CD4-positive, alpha-beta T cell (primary cell): ENCODE measurements around the gene WDR5. TPM values are rescaled to one million over a fixed set of nuclear protein-coding genes. Genes with fewer than 3 reads are reported as not detected.
"Not testable (repeated sequence)": the region's sequence is repeated elsewhere in the genome, so short reads cannot be mapped to it uniquely, and the experiment has no call there.

Experiments
- ATAC-seq: fragments of 200-7000 bp; cut with Tn5 transposase; one replicate; pipeline ENCODE4 v1.10.0; 2022; ENCODE audit warnings: mild to moderate bottlenecking; ENCODE audit not compliant: poor library complexity
- CTCF ChIA-PET: fragments of 350-600 bp; sonication (Branson Sonifier 250); formaldehyde crosslinking; loops from one replicate; lab custom pipeline; 2021; ENCODE audit warnings: antibody characterized with exemption, inconsistent platforms; lab: Charles Lee
- POLR2A ChIA-PET: fragments of 350-600 bp; sonication (Branson Sonifier 250); formaldehyde crosslinking; loops from one replicate; lab custom pipeline; 2021; ENCODE audit warnings: antibody characterized with exemption, inconsistent platforms; lab: Charles Lee
- DNase-seq, 14 experiments: peaks; one replicate each; pipeline ENCODE4 v3.0.0-alpha.2; 2013 to 2020; ENCODE audit warnings: mixed read lengths in 2 of 14
- H3K27ac ChIP-seq, 2 donors: one replicate each; pipeline versions ENCODE4 v1.5.1 to v1.7.0; 2013; ENCODE audit warnings: low read length in 2 of 2, low read depth in 1 of 2, mild to moderate bottlenecking in 1 of 2
- H3K27me3 ChIP-seq, 2 experiments: 1 replicate in 1 of 2; 2 replicates in 1 of 2; pipeline versions ENCODE4 v1.6.1 to v1.7.0; 2013; ENCODE audit warnings: low read length in 2 of 2, control low read depth in 1 of 2, mild to moderate bottlenecking in 1 of 2, moderate library complexity in 1 of 2; ENCODE audit not compliant: insufficient read depth in 2 of 2, control insufficient read depth in 1 of 2
- H3K36me3 ChIP-seq: one replicate; pipeline ENCODE4 v1.6.1; 2013; ENCODE audit warnings: low read length, control low read depth; ENCODE audit not compliant: insufficient read depth
- H3K4me1 ChIP-seq: one replicate; pipeline ENCODE4 v1.6.1; 2013; ENCODE audit warnings: low read length, control low read depth; ENCODE audit not compliant: insufficient read depth
- H3K4me3 ChIP-seq: one replicate; pipeline ENCODE4 v1.5.1; 2013; ENCODE audit warnings: mild to moderate bottlenecking, low read length, moderate library complexity
- H3K9me3 ChIP-seq, 2 experiments: 1 replicate in 1 of 2; 2 replicates in 1 of 2; pipeline versions ENCODE4 v1.6.1 to v1.7.0; 2013; ENCODE audit warnings: low read length in 2 of 2, mild to moderate bottlenecking in 2 of 2, control low read depth in 1 of 2, moderate library complexity in 1 of 2; ENCODE audit not compliant: control insufficient read depth in 1 of 2, insufficient read depth in 1 of 2
- H3K27ac Mint-ChIP-seq: one replicate; pipeline ENCODE4 v1.8.0; 2020; ENCODE audit warnings: mixed read lengths
- H3K27me3 Mint-ChIP-seq: one replicate; pipeline ENCODE4 v1.8.0; 2021; ENCODE audit warnings: mixed read lengths
- H3K36me3 Mint-ChIP-seq: one replicate; pipeline ENCODE4 v1.8.0; 2021; ENCODE audit warnings: low read depth, mixed read lengths
- H3K4me1 Mint-ChIP-seq: one replicate; pipeline ENCODE4 v1.8.0; 2021; ENCODE audit warnings: low read depth, mixed read lengths
- H3K4me3 Mint-ChIP-seq: one replicate; pipeline ENCODE4 v1.8.0; 2020; ENCODE audit warnings: mild to moderate bottlenecking, mixed read lengths
- H3K9me3 Mint-ChIP-seq: one replicate; pipeline ENCODE4 v1.8.0; 2020; ENCODE audit warnings: mixed read lengths
- intact Hi-C, 2 experiments: fragments of 100-400 bp; cut with DNase I in 1 of 2; cut with micrococcal nuclease in 1 of 2; formaldehyde crosslinking; loops; one replicate each; pipeline versions ENCODE4 v1.15.1 to v1.9.0; 2023 to 2025; cut with DNase I, micrococcal nuclease
- total RNA-seq, 174 experiments: library from RNA in 2 of 174; stranded (reverse) in 2 of 174; gene quantifications; one replicate each; pipeline ENCODE4 v1.2.3 and lab custom pipeline; 2021 to 2026
- TF ChIP-seq, protein P1 (sequence below): fragments of 200-600 bp; IDR thresholded peaks from one replicate; pipeline ENCODE4 v1.8.0; 2022; ENCODE audit warnings: antibody characterized with exemption, mild to moderate bottlenecking

The WDR5 gene
- total RNA-seq, 2 experiments from 2014 or later = 14.9 to 16.9 TPM

DNA sequence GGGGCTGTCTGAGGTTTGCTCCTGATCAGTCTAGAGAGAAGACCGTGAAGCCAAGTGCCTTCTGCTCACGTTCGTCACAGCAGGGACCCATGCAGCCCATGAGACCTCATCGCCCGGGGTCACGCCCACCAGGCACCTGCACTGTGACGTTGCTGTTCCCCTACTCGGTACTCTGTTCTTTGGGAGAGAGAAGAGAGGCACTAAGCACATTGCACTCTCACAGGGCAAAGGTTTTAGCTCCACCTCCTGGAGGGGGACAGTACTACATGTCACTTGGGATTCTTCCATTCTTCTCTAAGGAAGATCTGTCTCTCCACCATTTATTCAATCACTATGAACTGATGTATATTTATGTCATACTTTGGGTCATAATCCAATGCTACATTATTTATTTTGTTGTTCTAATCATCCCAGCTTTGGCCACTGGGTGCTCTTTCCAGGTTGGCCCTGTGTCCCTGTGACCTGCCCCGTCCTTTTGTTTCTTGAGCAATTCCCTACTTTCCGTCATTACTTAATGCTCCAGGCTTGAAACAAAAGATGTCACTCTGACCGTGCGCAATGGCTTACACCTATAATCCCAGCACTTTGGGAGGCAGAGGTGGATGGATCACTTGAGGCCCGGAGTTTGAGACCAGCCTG, 36.6 kb upstream of the WDR5 start:
- Histone ChIP-seq H3K27me3 (peaks cover 0 to 2% of the 10 kb centered on the region in 2 experiments), H3K4me1 (peaks cover 3% of the 10 kb centered on the region), H3K27ac (no peak overlapping the region), H3K36me3 (no peaks in the 10 kb centered on the region), H3K4me3 (no peak overlapping the region), H3K9me3 (no peaks in the 10 kb centered on the region)
- H3K4me3 Mint-ChIP-seq = no peak overlapping the region
- TF ChIP-seq, protein P1, sequence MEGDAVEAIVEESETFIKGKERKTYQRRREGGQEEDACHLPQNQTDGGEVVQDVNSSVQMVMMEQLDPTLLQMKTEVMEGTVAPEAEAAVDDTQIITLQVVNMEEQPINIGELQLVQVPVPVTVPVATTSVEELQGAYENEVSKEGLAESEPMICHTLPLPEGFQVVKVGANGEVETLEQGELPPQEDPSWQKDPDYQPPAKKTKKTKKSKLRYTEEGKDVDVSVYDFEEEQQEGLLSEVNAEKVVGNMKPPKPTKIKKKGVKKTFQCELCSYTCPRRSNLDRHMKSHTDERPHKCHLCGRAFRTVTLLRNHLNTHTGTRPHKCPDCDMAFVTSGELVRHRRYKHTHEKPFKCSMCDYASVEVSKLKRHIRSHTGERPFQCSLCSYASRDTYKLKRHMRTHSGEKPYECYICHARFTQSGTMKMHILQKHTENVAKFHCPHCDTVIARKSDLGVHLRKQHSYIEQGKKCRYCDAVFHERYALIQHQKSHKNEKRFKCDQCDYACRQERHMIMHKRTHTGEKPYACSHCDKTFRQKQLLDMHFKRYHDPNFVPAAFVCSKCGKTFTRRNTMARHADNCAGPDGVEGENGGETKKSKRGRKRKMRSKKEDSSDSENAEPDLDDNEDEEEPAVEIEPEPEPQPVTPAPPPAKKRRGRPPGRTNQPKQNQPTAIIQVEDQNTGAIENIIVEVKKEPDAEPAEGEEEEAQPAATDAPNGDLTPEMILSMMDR = peak; percentile 79
- H3K4me1 Mint-ChIP-seq = no peaks in the 10 kb centered on the region
- POLR2A ChIA-PET = no interaction called here
- ATAC-seq (peak; percentile 97), DNase-seq (peak; percentile 32 to 80 (median 49))
- H3K27me3 Mint-ChIP-seq = peaks cover 44% of the 10 kb centered on the region
- no peak overlapping the region for H3K27ac Mint-ChIP-seq
- intact Hi-C loops = loop anchor here (1.0 kb wide), 3 partner anchors 31 to 317 kb away; partner anchors contain the start of gene BRD3 (in 2 of the 2)
- CTCF ChIA-PET = interaction anchor here (0.6 to 1.7 kb wide), 8 partner anchors 8 to 317 kb away, joined by 3 to 5 read pairs (median 4); no protein-coding TSS in a partner anchor
- no peaks in the 10 kb centered on the region for H3K36me3 Mint-ChIP-seq
- H3K9me3 Mint-ChIP-seq = no peaks in the 10 kb centered on the region

DNA sequence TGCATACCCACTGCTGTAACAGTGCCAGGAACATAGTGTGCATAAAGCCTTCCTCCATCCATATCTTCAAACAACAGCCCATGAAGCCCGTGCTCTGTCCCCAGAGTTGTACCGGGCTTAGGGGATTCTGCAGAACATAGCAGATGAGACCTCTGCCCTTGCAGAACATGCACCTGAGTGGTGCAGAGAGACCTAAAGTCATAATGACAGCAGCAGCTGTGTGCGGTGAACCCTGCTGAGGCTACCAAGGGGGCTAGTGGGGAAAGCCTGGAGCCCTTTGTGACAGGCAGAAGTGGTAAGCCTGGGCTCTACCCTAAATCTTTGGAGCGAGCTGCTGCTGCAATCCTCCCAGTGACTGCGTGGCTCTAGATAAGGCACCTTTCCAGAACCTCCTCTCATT, 35.8 kb upstream of the WDR5 start:
- intact Hi-C loops = no loop called here
- no peaks in the 10 kb centered on the region for H3K9me3 Mint-ChIP-seq
- Histone ChIP-seq H3K9me3 (no peaks in the 10 kb centered on the region), H3K4me1 (peaks cover 3% of the 10 kb centered on the region), H3K4me3 (no peak overlapping the region), H3K36me3 (no peaks in the 10 kb centered on the region), H3K27me3 (peaks cover 0 to 2% of the 10 kb centered on the region in 2 experiments), H3K27ac (no peak overlapping the region)
- peaks cover 42% of the 10 kb centered on the region for H3K27me3 Mint-ChIP-seq
- ChIA-PET CTCF (interaction anchor here (0.9 to 1.7 kb wide), 2 partner anchors 8 to 63 kb away, joined by 3 to 4 read pairs; no protein-coding TSS in a partner anchor), POLR2A (no interaction called here)
- TF ChIP-seq, protein P1 = no peak
- H3K4me3 Mint-ChIP-seq = no peak overlapping the region
- DNase-seq = no peak
- ATAC-seq = no peak
- no peak overlapping the region for H3K27ac Mint-ChIP-seq
- H3K4me1 Mint-ChIP-seq = no peaks in the 10 kb centered on the region
- no peaks in the 10 kb centered on the region for H3K36me3 Mint-ChIP-seq

DNA sequence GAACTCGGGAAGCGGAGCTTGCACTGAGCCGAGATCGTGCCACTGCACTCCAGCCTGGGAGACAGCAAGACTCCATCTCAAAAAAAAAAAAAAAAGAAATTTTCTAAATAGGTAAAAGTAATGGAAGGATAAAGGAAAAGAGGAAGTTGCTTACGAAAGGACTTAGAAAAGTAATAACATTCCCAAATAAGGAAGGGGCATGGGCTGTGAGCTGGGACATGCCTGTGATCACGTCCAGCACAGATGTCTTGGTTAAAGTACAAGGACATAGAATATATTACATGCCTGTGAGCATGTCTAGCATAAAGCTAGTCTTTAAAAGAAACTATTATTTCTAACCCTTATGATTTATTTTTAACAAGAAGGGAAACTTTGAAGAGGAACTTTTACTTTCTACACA, 34.7 kb upstream of the WDR5 start:
- peaks cover 42% of the 10 kb centered on the region for H3K27me3 Mint-ChIP-seq
- ATAC-seq, POLR2A ChIA-PET, H3K27me3 ChIP-seq, DNase-seq, H3K27ac Mint-ChIP-seq, H3K36me3 ChIP-seq, H3K4me3 ChIP-seq, H3K9me3 Mint-ChIP-seq, H3K36me3 Mint-ChIP-seq, H3K4me1 ChIP-seq, intact Hi-C loops, H3K4me3 Mint-ChIP-seq, H3K4me1 Mint-ChIP-seq, H3K27ac ChIP-seq, H3K9me3 ChIP-seq: not testable (repeated sequence)
- CTCF ChIA-PET = interaction anchor here (0.6 kb wide), 1 partner anchor 75 kb away, joined by 3 read pairs; no protein-coding TSS in a partner anchor
